ENCODE data around the gene C15orf39. TPM values are rescaled to one million over a fixed set of nuclear protein-coding genes. Genes with fewer than 3 reads are reported as not detected.

Gene C15orf39
- total RNA-seq, result 10 to 100 TPM in 1 of 4 donors, 1 to 10 TPM in 3; 7.5 to 21.3 (median 9.5) TPM

- TF ChIP-seq CTCF (IDR thresholded peaks at IDR 0.05; ENCODE audit: low read depth), result no peak
These were observed at the start of gene C15orf39 for GRCh38 chr15:75201616-75202250. Gene C15orf39, plus strand, starts transcription at chr15:75201882. Its CDS starts 4,167 bp downstream, at chr15:75206049.

DNA sequence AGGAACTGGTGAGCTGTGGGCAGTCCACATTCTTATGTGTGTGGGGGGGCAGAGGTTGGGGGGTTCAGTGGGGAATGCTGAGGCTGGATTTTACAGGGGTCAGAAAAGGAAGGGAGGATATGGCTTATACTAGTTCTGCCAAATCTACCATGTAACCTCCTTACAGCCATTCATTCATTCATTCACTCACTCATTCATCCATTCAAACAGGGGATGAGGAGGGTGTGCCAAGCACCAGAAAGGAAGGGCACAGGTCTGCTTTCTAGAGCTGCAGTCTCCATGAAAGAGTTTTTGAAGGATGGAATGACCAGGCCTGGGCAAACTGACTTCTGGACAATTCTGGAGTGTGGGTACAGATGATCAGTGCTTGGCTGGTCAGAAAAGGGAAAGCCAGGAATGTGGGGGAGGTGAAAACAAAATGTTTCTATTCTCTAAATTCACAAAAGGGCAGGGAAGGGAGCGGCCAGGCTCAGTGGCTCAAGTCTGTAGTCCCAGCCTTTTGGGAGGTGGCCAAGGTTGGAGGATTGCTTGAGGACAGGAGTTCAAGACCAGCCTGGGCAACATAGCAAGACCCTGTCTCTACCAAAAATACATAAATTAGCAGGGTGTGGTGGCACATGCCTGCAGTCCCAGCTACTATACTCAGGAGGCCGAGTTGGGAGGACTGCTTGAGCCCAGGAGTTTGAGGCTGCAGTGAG lies 49.2 kb upstream of the C15orf39 start:
- TF ChIP-seq CTCF (IDR thresholded peaks at IDR 0.05; ENCODE audit: low read depth), result no peak

DNA sequence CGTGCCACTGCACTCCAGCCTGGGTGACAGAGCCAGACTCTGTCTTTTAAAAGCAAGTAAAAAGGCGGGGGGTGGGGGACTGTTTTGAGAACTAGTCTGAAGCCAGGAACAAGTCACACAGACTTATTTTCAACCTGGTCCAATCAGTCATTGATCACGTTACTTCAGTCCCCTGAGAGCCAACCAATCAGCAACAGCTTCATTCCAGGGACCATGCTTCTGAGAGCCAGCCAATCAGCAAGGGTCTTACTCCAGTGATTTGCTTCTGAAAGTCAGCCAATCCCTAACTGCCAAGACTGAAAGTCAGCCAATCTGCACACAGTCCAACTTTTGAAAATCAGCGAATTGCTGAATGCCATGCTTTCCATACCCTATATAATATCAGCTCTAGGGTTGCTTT lies 48.6 kb upstream of the C15orf39 start:
- no peak for TF ChIP-seq CTCF (IDR thresholded peaks at IDR 0.05; ENCODE audit: low read depth)

DNA sequence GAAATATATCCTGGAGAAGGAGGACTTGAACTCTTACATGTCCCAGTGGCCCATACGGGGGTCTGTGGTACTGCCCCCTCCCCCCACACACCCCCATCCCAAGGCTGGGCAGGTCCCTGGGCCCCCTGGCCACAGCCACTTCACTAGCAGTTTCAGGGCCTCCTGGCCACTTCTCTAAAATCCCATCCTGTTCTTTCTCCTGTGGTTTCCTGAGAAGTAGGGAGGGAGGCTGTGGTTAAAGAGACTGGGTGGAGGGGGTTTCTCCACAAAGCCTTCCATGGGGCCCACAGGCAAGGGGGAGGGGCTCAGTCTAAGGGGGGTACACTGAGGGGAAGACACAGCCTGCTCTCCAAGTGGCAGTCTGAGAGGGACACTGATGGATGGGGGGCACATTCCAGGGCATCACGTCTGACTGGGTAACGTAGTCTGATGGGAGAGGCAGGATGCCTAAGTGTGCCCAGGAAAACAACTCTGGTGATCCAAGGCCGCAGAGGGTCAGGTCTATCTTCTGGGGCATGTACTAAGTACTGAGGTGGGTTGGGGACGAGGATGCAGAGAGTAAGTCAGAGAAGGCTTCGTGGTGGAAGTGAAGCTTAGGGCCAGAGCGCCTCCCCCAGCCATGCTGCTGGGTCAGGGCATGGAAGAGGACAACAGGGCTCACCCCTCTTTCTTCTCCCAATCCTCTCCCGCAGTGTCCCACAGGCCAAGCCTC lies 48.0 kb upstream of the C15orf39 start:
- no peak for TF ChIP-seq CTCF (IDR thresholded peaks at IDR 0.05; ENCODE audit: low read depth)

- no peak for TF ChIP-seq CTCF (IDR thresholded peaks at IDR 0.05; ENCODE audit: low read depth)
These were observed 47.1 kb upstream of the C15orf39 start for GRCh38 chr15:75154461-75155062.

GRCh38 chr15:75156326-75157215 lies 45.1 kb upstream of the C15orf39 start:
- TF ChIP-seq CTCF (IDR thresholded peaks at IDR 0.05; ENCODE audit: low read depth), result no peak

Measured in subcutaneous adipose tissue (tissue), 4 donors.